Measurements from ENCODE around the gene PIEZO2.

PIEZO2 gene

GRCh38 chr18:11113046-11113548 lies 36.3 kb downstream of the PIEZO2 start:
- DNase-seq (ENCODE audit: low read depth in 2 of 2), result no peak

DNA sequence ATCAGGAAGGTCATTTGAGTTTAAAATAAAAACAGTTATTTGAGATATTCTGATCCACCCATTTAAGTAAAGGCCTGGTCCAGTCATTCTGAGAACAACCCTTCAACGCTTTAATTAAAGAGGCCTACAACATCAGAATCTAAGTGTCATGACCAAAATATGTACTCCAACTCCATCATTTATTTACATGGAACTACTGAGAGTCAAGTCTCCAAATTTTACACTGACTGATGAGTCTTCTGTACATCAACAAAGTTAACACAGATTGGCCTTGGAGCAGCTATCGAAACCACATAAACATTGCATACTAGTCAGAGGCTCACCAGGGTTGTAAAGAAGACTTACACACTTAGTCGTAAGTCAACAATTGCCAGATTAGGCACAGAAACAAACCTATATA lies 37.1 kb downstream of the PIEZO2 start:
- no peak for DNase-seq (ENCODE audit: low read depth in 2 of 2)

- no peak for DNase-seq (ENCODE audit: low read depth in 2 of 2)
These were observed 38.9 kb downstream of the PIEZO2 start for GRCh38 chr18:11110509-11110908.

- no peak for DNase-seq (ENCODE audit: low read depth in 2 of 2)
These were observed 40.4 kb downstream of the PIEZO2 start for GRCh38 chr18:11108947-11109346.

- no peak for DNase-seq (ENCODE audit: low read depth in 2 of 2)
These were observed 42.5 kb downstream of the PIEZO2 start for GRCh38 chr18:11106894-11107293.

- no peak for DNase-seq (ENCODE audit: low read depth in 2 of 2)
These were observed 43.9 kb downstream of the PIEZO2 start for GRCh38 chr18:11105463-11105862.

GRCh38 chr18:11104307-11104706 lies 45.1 kb downstream of the PIEZO2 start:
- no peak for DNase-seq (ENCODE audit: low read depth in 2 of 2)

DNA sequence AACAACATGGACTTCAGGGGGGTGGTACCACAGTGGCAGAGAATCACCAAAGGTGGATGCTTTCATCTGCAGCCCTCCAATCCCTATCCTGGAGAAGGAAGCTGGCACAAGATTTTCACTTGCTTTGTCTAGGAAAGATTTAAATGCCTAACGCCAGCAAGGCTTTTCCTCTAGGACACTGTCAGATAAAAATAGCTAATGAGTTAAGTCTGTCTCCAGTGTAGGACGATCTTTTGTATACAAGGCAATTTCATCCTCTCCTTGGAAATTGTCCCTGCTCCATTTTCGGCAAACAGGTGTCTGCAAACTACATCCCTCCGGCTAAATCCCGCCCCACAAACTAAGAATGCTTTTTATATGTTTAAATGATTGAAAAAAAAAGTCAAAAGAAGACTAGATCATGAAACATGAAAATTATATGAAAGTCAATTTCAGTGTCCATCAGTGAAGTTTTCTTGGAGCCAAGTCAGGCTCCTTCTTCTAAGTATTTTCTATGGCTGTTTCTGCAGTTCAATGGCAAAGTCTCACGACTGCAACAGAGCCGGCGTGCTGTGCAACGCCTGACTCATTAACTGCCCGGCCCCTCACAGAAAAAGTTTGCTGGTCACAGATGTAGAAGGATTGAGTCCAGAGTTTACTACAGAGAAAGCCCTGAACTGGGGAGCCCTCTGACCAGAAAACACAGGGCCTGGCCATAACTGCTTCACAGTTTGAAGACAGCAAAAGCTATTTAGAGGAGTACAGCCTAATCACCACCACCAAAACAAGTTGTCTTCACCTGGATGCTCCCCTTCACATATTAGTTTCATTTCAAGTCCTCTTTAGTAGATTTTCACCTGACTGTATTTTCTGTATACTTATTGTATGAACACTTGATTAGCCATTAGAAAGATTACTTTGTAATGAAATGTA lies 52.3 kb downstream of the PIEZO2 start:
- no peak for DNase-seq (ENCODE audit: low read depth in 2 of 2)

GRCh38 chr18:11096411-11096810 lies 53.0 kb downstream of the PIEZO2 start:
- DNase-seq (ENCODE audit: low read depth in 2 of 2), result no peak

DNA sequence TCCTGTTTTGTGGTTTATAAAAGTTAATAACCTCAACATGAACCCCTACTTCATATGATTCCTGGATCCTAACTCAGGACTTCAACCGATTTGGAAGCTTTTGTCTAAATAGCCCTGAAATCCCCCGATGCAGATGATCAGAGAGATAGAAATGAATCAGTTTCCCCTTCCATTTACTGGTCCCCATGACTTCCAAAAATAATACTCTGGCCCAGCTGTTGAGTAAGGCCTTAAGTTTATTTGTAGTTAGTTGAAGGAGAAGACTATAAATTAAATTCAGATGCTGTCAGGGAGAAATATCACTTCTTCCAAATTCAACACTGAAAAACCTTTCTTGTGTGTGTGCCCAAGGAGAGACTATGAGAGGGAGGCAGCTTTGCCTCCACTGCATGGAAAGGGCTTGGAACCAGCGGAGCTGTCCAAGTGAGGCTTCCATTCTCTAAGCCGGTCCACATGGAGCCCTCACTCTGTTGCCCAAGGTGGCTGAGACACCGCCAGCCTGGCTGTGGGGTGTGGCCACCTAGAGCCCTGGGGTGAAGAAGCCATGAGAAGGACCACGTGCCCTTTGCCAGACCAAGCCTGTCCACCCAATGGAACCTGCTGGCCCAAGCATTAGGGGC lies 53.6 kb downstream of the PIEZO2 start:
- no peak for DNase-seq (ENCODE audit: low read depth in 2 of 2)

DNA sequence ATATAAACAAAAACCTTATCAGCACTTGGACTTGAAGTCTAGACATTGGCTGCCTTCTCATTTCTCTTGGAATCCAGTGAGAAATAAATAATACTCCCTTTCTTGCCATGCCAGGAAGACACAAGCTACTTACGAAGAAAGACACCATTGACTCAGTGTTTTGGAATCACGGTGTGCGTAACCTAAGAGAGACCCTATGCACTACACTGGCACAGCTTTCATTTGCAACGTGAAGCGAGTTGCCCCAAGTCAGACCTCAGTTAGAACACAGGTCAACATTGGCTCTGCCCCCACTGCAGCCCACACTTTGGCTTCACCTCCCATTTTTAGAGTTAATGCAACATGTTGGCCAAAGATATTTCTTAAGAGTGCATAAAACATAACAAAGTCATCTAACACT lies 54.2 kb downstream of the PIEZO2 start:
- DNase-seq (ENCODE audit: low read depth in 2 of 2), result no peak

- DNase-seq (ENCODE audit: low read depth in 2 of 2), result no peak
These were observed 57.6 kb downstream of the PIEZO2 start for GRCh38 chr18:11091746-11092145.

- DNase-seq (ENCODE audit: low read depth in 2 of 2), result no peak
These were observed 59.2 kb downstream of the PIEZO2 start for GRCh38 chr18:11089931-11090715.

GRCh38 chr18:11081009-11081532 lies 68.3 kb downstream of the PIEZO2 start:
- no peak for DNase-seq (ENCODE audit: low read depth in 2 of 2)

- DNase-seq (ENCODE audit: low read depth in 2 of 2), result no peak
These were observed 70.9 kb downstream of the PIEZO2 start for GRCh38 chr18:11078491-11078890.

DNA sequence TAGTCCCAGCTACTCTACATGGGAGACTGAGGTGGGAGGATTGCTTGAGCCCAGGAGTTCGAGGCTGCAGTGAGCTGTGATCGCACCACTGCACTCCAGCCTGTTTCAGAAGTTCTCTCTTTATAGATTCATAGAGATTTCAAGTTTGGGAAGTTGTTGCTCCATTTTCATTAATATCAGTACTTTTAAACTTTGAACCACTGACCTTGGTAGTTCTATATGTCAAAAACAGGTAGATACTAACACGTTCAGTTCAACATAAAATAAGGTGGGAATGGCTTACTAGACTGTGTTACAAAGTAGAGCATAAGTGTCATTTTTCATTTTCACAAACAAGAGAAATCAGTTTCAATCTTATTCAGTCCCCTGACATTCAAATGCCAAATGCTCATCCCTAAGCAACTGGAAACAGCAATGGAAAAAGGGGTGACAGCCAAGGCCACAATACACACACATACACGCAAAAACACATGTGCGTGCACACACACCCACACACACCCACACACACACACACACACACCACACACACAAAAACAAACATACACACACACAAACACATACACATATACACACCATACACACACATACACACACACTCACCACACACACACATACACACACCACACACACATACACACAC lies 71.7 kb downstream of the PIEZO2 start:
- no peak for DNase-seq (ENCODE audit: low read depth in 2 of 2)

GRCh38 chr18:11074889-11075288 lies 74.5 kb downstream of the PIEZO2 start:
- DNase-seq (ENCODE audit: low read depth in 2 of 2), result no peak

- DNase-seq (ENCODE audit: low read depth in 2 of 2), result no peak
These were observed 75.4 kb downstream of the PIEZO2 start for GRCh38 chr18:11073971-11074370.

GRCh38 chr18:11072632-11073031 lies 76.7 kb downstream of the PIEZO2 start:
- no peak for DNase-seq (ENCODE audit: low read depth in 2 of 2)

- DNase-seq (ENCODE audit: low read depth in 2 of 2), result no peak
These were observed 78.1 kb downstream of the PIEZO2 start for GRCh38 chr18:11071300-11071699.

GRCh38 chr18:11070593-11070992 lies 78.8 kb downstream of the PIEZO2 start:
- no peak for DNase-seq (ENCODE audit: low read depth in 2 of 2)

- DNase-seq (ENCODE audit: low read depth in 2 of 2), result no peak
These were observed 83.3 kb downstream of the PIEZO2 start for GRCh38 chr18:11066038-11066437.

Measured in stimulated activated CD8-positive, alpha-beta memory T cell treated with anti-CD3 and anti-CD28 coated beads, Interleukin-2, amount 100 ng/mL, for 1 hour (primary cell).